ENCODE measurements around the gene GBX2. TPM values are rescaled to one million over a fixed set of nuclear protein-coding genes. Genes with fewer than 3 reads are reported as not detected.

The GBX2 gene
- total RNA-seq, 1 donor from 2014 or later: not detected

DNA sequence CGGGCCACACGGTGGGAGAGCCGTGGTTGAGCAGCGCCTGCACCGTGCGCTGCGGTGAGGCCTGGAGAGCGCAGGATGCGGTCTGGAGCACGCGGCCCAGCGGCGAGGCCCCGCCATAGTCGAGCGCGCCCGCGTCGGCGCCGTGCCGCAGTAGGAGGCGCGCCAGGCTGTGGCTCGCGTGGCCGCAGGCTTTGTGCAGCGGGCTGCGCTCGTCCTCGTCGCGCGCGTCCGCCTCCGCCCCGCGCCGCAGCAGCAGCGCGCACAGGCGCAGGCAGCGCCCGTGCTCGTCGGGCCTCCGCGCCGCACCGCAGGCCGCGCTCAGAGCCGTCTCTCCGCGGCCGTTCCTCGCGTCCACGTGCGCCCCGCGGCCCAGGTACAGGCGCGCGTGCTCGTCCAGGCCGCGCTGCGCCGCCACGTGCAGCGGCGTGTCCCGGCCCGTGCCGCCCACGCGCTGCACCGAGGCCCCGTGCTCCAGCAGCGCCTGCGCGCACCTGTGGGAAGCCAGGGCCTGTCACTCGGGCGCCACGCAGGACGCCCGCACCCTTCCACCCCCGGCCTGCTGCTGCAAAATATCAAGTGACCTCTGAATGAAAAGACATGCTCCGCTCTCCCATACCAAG is 46.3 kb upstream of the GBX2 start:
- TF ChIP-seq, protein P1, sequence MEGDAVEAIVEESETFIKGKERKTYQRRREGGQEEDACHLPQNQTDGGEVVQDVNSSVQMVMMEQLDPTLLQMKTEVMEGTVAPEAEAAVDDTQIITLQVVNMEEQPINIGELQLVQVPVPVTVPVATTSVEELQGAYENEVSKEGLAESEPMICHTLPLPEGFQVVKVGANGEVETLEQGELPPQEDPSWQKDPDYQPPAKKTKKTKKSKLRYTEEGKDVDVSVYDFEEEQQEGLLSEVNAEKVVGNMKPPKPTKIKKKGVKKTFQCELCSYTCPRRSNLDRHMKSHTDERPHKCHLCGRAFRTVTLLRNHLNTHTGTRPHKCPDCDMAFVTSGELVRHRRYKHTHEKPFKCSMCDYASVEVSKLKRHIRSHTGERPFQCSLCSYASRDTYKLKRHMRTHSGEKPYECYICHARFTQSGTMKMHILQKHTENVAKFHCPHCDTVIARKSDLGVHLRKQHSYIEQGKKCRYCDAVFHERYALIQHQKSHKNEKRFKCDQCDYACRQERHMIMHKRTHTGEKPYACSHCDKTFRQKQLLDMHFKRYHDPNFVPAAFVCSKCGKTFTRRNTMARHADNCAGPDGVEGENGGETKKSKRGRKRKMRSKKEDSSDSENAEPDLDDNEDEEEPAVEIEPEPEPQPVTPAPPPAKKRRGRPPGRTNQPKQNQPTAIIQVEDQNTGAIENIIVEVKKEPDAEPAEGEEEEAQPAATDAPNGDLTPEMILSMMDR (IDR thresholded peaks at IDR 0.05): no peak
- Histone ChIP-seq H3K27ac (no peak overlapping the region), H3K4me3 (no peak overlapping the region), H3K9me3 (no peaks in the 10 kb centered on the region), H3K4me1 (no peaks in the 10 kb centered on the region), H3K36me3 (no peaks in the 10 kb centered on the region), H3K27me3 (peaks cover 39% of the 10 kb centered on the region)
- DNase-seq (no peak), ATAC-seq (no peak)
- intact Hi-C loops (cut with DNase I): no loop called here

DNA sequence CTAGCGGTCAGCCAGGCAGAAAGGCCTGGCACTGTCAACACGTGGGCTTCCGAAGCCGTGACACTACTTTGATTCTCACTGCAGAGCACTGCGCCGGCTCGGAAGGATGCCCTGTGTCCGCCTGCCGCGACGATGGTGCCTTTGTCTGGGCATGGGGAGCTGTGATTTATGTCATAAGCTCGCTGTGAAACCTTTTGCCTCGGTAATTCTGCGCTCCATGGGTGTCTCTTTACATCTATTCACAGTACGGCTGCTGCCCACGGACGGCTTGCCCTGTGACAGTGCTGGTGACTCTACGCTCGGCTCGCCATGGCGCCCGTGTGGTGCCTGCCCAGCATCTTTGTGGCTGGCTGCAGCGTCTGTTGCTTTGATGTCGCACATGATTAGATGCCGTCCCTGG is 43.1 kb upstream of the GBX2 start:
- TF ChIP-seq, protein P1 (IDR thresholded peaks at IDR 0.05): no peak
- no peak overlapping the region for H3K4me3 ChIP-seq
- H3K4me1 ChIP-seq: no peaks in the 10 kb centered on the region
- H3K27me3 ChIP-seq: peaks cover 32% of the 10 kb centered on the region
- no peak overlapping the region for H3K27ac ChIP-seq
- H3K36me3 ChIP-seq: no peaks in the 10 kb centered on the region
- ATAC-seq (no peak), DNase-seq (no peak)
- intact Hi-C loops (cut with DNase I): no loop called here
- no peaks in the 10 kb centered on the region for H3K9me3 ChIP-seq

DNA sequence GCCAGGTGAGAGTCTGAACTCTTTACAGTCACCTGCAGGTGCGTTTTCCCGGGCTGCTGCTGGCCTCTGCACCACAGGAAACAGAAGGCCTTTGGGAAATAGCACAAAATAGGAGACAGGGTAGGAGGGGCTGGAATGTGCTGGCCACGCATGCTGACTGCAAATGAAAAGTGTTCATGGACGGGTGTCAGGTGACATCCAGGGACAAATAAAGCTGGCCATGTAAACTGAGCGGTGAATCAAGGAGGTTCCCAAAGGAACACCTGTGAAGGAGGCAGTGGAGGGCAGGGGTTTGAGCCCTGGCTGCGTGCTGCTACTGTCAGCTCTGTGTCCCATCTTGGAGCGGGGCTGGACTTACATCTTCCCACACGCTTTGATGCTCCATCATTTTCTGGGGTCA is 42.4 kb upstream of the GBX2 start:
- Histone ChIP-seq H3K4me1 (no peaks in the 10 kb centered on the region), H3K4me3 (no peak overlapping the region), H3K36me3 (no peaks in the 10 kb centered on the region), H3K27me3 (peaks cover 31% of the 10 kb centered on the region), H3K9me3 (no peaks in the 10 kb centered on the region), H3K27ac (no peak overlapping the region)
- DNase-seq (no peak), ATAC-seq (no peak)
- intact Hi-C loops (cut with DNase I): no loop called here
- TF ChIP-seq, protein P1 (IDR thresholded peaks at IDR 0.05): no peak

DNA sequence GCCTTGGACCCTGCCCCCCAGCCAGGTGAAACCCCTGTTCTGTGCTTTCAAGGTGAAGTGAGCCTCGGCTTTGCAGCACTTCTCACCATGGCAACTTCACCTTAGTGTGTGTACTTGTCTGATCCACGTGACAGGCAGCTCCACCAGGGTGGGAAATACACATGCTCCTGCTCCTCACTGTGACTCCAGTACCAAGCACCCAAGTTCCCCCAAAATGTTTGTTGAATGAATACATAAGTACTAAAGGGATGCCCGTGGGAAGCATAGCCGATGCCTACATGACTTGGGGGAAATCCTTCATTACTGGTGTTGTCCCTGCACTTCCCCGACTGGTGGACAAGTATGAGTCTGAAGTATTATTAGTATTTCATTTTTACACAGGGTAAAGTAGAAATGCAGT is 41.8 kb upstream of the GBX2 start:
- Histone ChIP-seq H3K4me3 (no peak overlapping the region), H3K27ac (no peak overlapping the region), H3K27me3 (peaks cover 26% of the 10 kb centered on the region), H3K9me3 (no peaks in the 10 kb centered on the region), H3K36me3 (no peaks in the 10 kb centered on the region), H3K4me1 (no peaks in the 10 kb centered on the region)
- TF ChIP-seq, protein P1 (IDR thresholded peaks at IDR 0.05): no peak
- no peak for DNase-seq
- intact Hi-C loops (cut with DNase I): no loop called here
- no peak for ATAC-seq

DNA sequence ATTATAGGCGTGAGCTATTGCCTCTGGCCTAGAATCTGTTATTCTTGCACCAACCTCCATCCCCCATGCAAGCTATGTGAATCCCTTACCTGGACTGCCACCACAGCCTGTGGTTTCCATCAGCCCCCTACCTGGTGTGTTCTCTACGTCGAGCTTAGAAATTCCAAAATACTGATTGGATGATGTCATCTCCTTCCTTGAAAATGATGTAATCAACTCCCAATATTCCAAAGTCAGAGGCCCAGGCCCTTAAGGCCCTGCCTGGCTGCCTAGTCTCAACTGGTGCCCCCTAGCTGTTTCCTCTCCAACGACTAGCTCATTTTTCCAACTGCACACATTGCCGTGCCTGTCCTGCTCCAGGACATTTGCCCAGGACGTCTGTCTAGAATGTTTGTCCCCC is 41.3 kb upstream of the GBX2 start:
- intact Hi-C loops (cut with DNase I): no loop called here
- Histone ChIP-seq H3K27me3 (peaks cover 22% of the 10 kb centered on the region), H3K9me3 (no peaks in the 10 kb centered on the region), H3K4me1 (no peaks in the 10 kb centered on the region), H3K4me3 (no peak overlapping the region), H3K36me3 (no peaks in the 10 kb centered on the region), H3K27ac (no peak overlapping the region)
- DNase-seq (no peak), ATAC-seq (no peak)
- TF ChIP-seq, protein P1 (IDR thresholded peaks at IDR 0.05): no peak
